Measurements from ENCODE around the gene CD47. TPM values are rescaled to one million over a fixed set of nuclear protein-coding genes. Genes with fewer than 3 reads are reported as not detected.

Gene CD47
- total and polyA plus RNA-seq, 5 donors, result 42.6 to 96.6 (median 67.3) TPM

GRCh38 chr3:108127301-108127988 is 36.6 kb upstream of the CD47 start:
- ATAC-seq, result peak in 1 of 2 donors; percentile 62
- no peak overlapping the region for H3K27ac ChIP-seq (ENCODE audit: low read length)
- H3K4me3 ChIP-seq (ENCODE audit: low read length), result no peak overlapping the region
- WGBS, result 68% methylated on average over 9 of the region's 9 CpGs
- H3K4me1 ChIP-seq (ENCODE audit: control insufficient read depth, insufficient read depth, low read length), result no peaks in the 10 kb centered on the region
- intact Hi-C loops (cut with DNase I), result no loop called here
- DNase-seq, result no peak
- H3K9me3 ChIP-seq (ENCODE audit: control insufficient read depth, low read length), result no peaks in the 10 kb centered on the region
- H3K27me3 ChIP-seq (ENCODE audit: control insufficient read depth, insufficient read depth), result no peaks in the 10 kb centered on the region

GRCh38 chr3:108126348-108126747 is 35.5 kb upstream of the CD47 start:
- Histone ChIP-seq H3K27me3 (ENCODE audit: control insufficient read depth, insufficient read depth) (no peaks in the 10 kb centered on the region), H3K9me3 (ENCODE audit: control insufficient read depth, low read length) (no peaks in the 10 kb centered on the region), H3K4me1 (ENCODE audit: control insufficient read depth, insufficient read depth, low read length) (no peaks in the 10 kb centered on the region), H3K4me3 (ENCODE audit: low read length) (no peak overlapping the region), H3K27ac (ENCODE audit: low read length) (no peak overlapping the region)
- intact Hi-C loops (cut with DNase I), result no loop called here
- 95% methylated on average over 1 of the region's 1 CpG for WGBS
- DNase-seq (no peak), ATAC-seq (no peak)

DNA sequence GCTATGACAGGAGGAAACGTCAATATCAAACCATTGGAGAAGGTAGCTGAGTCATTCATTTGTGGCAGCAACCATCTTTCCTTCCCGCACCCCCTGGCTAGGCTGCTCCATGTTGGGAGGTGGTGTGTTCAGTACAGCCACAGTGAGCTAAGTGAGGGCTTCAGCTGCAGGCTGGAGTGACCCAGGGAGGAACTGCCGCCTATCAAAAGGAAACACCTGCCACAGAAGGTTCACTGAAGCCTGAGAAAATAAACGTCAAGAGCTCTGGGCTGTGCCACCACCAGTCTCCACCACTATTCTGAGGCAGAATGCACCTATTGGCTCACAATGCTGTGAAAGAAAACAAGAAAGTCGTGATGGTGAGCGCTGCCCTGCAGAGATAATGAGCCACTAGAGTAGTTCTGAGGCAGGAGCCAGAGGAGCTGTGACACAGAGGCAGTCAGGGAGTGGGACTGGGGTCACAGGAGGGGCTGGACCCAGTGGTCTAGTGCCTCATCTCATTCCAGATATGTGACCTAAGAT is 34.8 kb upstream of the CD47 start:
- peak; percentile 66 to 79 for ATAC-seq
- Histone ChIP-seq H3K4me1 (ENCODE audit: control insufficient read depth, insufficient read depth, low read length) (no peaks in the 10 kb centered on the region), H3K4me3 (ENCODE audit: low read length) (no peak overlapping the region), H3K27me3 (ENCODE audit: control insufficient read depth, insufficient read depth) (no peaks in the 10 kb centered on the region), H3K27ac (ENCODE audit: low read length) (no peak overlapping the region), H3K9me3 (ENCODE audit: control insufficient read depth, low read length) (no peaks in the 10 kb centered on the region)
- intact Hi-C loops (cut with DNase I), result no loop called here
- peak in 1 of 3 donors; percentile 43 for DNase-seq
- 54% methylated on average over 6 of the region's 6 CpGs for WGBS

- ATAC-seq, result no peak
- 87% methylated on average over 4 of the region's 4 CpGs for WGBS
- H3K27me3 ChIP-seq (ENCODE audit: control insufficient read depth, insufficient read depth), result no peaks in the 10 kb centered on the region
- intact Hi-C loops (cut with DNase I), result no loop called here
- H3K4me1 ChIP-seq (ENCODE audit: control insufficient read depth, insufficient read depth, low read length), result no peaks in the 10 kb centered on the region
- H3K4me3 ChIP-seq (ENCODE audit: low read length), result no peak overlapping the region
- DNase-seq, result no peak
- H3K27ac ChIP-seq (ENCODE audit: low read length), result no peak overlapping the region
- no peaks in the 10 kb centered on the region for H3K9me3 ChIP-seq (ENCODE audit: control insufficient read depth, low read length)
Measured at GRCh38 chr3:108125153-108125543, 34.3 kb upstream of the CD47 start.

DNA sequence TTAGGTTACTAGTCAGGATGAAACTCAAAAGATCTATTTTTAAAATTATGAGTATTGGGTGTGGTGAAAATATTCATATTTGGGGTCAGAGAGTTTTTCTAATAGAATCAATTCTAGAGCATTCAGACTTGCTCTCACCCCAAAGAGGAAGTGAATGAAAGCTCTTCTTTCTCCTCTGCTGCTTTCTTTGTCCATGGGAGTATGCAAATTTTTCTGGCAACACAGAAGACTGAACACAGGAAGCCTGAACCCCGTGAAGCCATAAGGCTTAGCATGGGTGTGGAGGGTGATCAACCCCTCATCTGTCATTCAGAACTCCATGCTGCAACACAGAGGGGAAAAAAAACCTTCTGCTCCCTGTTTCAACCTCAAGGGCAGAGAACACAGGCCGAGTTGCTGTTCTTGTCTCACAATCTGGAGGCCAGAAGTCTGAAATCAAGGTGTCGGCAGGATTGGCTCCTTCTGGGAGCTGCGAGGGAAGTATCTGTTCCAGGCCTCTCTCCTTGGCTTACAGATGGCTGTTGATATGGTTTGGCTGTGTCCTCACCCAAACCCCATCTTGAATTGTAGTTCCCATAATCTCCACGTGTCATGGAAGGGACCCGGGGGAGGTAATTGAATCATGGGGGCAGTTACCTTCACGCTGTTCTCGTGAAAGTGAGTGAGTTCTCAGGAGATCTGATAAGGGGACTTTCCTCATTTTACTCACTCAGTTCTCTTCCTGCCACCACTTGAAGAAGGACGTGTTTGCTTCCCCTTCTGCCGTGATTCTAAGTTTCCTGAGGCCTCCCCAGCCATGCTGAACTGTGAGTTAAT is 33.7 kb upstream of the CD47 start:
- ATAC-seq (no peak), DNase-seq (no peak)
- Histone ChIP-seq H3K27me3 (ENCODE audit: control insufficient read depth, insufficient read depth) (no peaks in the 10 kb centered on the region), H3K4me1 (ENCODE audit: control insufficient read depth, insufficient read depth, low read length) (no peaks in the 10 kb centered on the region), H3K4me3 (ENCODE audit: low read length) (no peak overlapping the region), H3K9me3 (ENCODE audit: control insufficient read depth, low read length) (no peaks in the 10 kb centered on the region), H3K27ac (ENCODE audit: low read length) (no peak overlapping the region)
- intact Hi-C loops (cut with DNase I), result no loop called here
- WGBS, result 54% methylated on average over 10 of the region's 10 CpGs

DNA sequence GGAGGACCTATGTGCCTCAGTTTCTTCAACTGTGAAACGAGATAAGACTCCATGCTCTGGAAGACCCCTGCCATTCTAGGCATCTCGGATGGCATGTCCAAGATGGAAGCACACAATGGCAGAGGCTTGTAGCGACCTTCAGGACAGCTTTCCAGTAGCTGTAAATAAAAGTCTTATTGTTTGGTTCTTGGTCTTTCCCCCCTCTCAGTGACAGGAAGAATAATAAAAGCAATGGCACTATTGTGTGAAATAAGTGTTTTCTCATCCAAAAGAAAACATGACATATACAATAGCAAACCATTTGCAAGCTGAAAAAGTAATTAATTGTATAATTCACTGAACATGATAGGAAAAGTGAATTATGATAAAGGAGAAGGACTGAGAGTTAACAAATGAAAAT is 32.5 kb upstream of the CD47 start:
- Histone ChIP-seq H3K4me1 (ENCODE audit: control insufficient read depth, insufficient read depth, low read length) (no peaks in the 10 kb centered on the region), H3K27me3 (ENCODE audit: control insufficient read depth, insufficient read depth) (no peaks in the 10 kb centered on the region), H3K27ac (ENCODE audit: low read length) (no peak overlapping the region), H3K9me3 (ENCODE audit: control insufficient read depth, low read length) (no peaks in the 10 kb centered on the region), H3K4me3 (ENCODE audit: low read length) (no peak overlapping the region)
- DNase-seq (no peak), ATAC-seq (no peak)
- WGBS, result 77% methylated on average over 3 of the region's 3 CpGs
- intact Hi-C loops (cut with DNase I), result no loop called here

GRCh38 chr3:108122276-108122675 is 31.4 kb upstream of the CD47 start:
- Histone ChIP-seq H3K4me1 (ENCODE audit: control insufficient read depth, insufficient read depth, low read length) (no peaks in the 10 kb centered on the region), H3K27me3 (ENCODE audit: control insufficient read depth, insufficient read depth) (no peaks in the 10 kb centered on the region), H3K27ac (ENCODE audit: low read length) (no peak overlapping the region), H3K9me3 (ENCODE audit: control insufficient read depth, low read length) (no peaks in the 10 kb centered on the region), H3K4me3 (ENCODE audit: low read length) (no peak overlapping the region)
- DNase-seq, result no peak
- WGBS, result 87% methylated on average over 3 of the region's 3 CpGs
- intact Hi-C loops (cut with DNase I), result no loop called here
- no peak for ATAC-seq

- WGBS, result 93% methylated on average over 3 of the region's 3 CpGs
- DNase-seq, result no peak
- no peaks in the 10 kb centered on the region for H3K4me1 ChIP-seq (ENCODE audit: control insufficient read depth, insufficient read depth, low read length)
- H3K9me3 ChIP-seq (ENCODE audit: control insufficient read depth, low read length), result no peaks in the 10 kb centered on the region
- no peak for ATAC-seq
- H3K4me3 ChIP-seq (ENCODE audit: low read length), result no peak overlapping the region
- intact Hi-C loops (cut with DNase I), result no loop called here
- H3K27me3 ChIP-seq (ENCODE audit: control insufficient read depth, insufficient read depth), result no peaks in the 10 kb centered on the region
- no peak overlapping the region for H3K27ac ChIP-seq (ENCODE audit: low read length)
Measured at GRCh38 chr3:108119398-108120104, 28.7 kb upstream of the CD47 start.

DNA sequence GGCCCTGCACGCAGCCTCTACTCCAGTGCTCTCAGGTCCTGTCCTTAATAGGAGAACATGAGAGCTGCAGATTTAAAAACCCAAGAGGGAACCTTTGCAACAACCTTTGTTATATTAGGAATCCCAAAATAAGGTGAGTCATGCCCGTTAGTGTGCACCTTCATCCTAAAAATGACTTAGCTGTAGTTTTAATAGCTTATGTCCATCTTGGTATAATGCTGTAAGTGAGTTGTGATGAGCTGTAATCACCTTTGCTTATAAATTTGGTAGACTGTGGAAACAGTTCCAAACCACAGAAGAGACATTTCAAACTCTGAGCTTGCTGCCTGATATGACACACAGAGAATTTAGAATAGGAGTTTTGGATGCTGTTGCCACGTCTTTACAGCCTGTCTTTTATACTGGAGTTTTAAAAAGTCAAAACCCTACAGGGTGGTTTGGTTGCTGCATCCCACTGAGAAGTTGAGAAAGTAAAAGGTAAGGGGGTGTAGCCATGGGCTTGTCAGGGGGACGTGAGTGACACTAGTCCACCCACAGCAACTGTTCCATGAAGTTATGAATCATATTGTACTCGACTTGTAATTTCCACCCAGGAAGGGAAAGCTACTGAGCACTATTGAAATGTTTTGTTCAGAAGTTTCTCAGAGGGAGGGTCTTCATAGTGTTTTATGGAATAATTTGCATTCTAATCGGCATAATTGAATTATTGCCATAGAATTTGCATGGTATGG is 27.4 kb upstream of the CD47 start:
- Histone ChIP-seq H3K27me3 (ENCODE audit: control insufficient read depth, insufficient read depth) (no peaks in the 10 kb centered on the region), H3K4me1 (ENCODE audit: control insufficient read depth, insufficient read depth, low read length) (no peaks in the 10 kb centered on the region), H3K9me3 (ENCODE audit: control insufficient read depth, low read length) (no peaks in the 10 kb centered on the region), H3K4me3 (ENCODE audit: low read length) (no peak overlapping the region), H3K27ac (ENCODE audit: low read length) (no peak overlapping the region)
- ATAC-seq (no peak), DNase-seq (no peak)
- WGBS, result 76% methylated on average over 6 of the region's 6 CpGs
- intact Hi-C loops (cut with DNase I), result no loop called here

- no peak overlapping the region for H3K27ac ChIP-seq (ENCODE audit: low read length)
- no peak overlapping the region for H3K4me3 ChIP-seq (ENCODE audit: low read length)
- DNase-seq, result no peak
- H3K27me3 ChIP-seq (ENCODE audit: control insufficient read depth, insufficient read depth), result no peaks in the 10 kb centered on the region
- ATAC-seq, result peak in 1 of 2 donors; percentile 45
- no peaks in the 10 kb centered on the region for H3K4me1 ChIP-seq (ENCODE audit: control insufficient read depth, insufficient read depth, low read length)
- H3K9me3 ChIP-seq (ENCODE audit: control insufficient read depth, low read length), result no peaks in the 10 kb centered on the region
- WGBS, result 39% methylated on average over 6 of the region's 6 CpGs
- intact Hi-C loops (cut with DNase I), result no loop called here
Measured at GRCh38 chr3:108117241-108117775, 26.5 kb upstream of the CD47 start.

Measured in right cardiac atrium (tissue), 5 donors.